ENCODE measurements around the gene SPATA6L.
A peak's percentile ranks its signal among the peaks of the same experiment; 100 is the strongest.
"Not testable (repeated sequence)": the region's sequence is repeated elsewhere in the genome, so short reads cannot be mapped to it uniquely, and the experiment has no call there.

The SPATA6L gene

DNA sequence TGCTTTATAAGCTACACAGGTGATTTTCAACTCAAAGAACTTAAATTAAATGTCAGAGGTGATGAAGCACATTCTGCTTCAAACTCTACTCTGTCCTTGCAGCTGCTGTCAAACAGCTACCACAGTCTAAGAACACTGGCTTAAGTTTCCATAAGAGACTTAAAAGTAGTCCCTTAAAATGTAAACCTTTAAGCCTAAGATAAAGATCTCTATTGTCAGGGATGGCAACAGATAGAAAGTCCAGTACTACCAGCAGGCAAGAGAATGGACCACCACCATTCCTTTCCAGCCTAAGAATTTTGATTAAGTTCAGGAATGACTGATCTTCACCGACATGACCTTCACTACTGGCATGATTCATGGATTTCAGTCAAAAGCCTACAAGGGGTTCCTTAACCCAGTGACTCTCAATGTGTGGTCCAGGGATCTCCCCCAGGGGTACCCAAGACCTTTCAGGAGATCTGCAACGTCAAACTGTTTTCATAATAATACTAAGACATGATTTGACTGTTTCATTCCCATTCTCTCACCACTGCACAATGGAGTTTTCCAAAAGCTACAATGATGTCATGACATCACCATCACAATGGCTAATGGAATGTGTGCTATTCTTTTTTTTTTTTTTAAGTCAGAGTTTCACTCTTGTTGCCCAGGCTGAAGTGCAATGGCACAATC, 45.3 kb downstream of the SPATA6L start:
- DNase-seq, result no peak

DNA sequence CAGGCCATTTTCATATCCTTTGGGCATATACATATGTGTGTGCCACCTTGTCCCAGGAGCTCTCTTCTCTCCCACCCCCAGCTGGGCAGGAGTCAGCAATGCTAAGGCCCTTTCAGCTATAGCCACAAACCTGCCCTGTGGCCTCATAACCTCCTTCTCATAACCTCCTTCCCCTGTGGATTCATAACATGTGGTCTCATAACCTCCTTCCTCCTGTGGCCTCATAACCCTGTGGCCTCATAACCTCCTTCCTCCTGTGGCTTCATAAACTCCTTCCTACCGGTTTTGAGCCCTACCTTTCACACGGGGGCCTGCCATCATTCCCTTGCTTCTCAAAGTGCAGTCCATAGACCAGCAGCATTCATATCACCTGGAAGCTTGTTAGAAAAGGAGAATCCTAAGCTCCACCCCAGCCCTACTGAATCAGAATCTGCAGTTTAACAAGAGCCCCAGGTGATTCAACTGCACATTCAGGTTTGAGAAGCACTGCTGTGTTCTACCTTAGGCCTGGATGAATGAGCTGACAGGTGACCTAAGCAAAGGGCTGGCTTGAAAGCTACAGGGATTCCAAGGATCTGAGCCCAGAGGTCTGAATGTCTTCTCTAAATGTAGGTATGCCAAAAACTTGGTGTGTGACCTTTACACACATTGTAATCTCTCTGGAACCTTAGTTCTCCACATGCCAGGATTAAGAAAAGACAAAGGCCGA, 46.1 kb downstream of the SPATA6L start:
- no peak for DNase-seq

DNA sequence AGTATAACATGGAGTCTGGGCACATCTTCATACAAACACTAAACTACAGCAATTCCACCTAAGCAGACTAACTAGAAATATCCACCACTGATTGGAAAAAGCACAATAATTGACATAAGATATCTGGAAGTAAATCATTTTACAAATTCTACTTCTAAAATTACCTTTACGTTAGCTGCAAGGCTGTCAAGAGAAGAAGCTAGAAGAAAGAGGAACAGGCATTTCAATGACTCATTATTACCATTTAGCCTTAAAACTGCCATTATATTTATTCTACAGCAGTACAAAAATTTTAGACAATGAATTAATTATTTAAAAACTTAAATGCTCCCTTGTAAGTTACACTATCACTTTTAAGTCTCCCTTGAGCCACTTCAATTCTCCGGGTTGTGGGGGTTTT, 47.6 kb downstream of the SPATA6L start:
- no peak for DNase-seq

DNA sequence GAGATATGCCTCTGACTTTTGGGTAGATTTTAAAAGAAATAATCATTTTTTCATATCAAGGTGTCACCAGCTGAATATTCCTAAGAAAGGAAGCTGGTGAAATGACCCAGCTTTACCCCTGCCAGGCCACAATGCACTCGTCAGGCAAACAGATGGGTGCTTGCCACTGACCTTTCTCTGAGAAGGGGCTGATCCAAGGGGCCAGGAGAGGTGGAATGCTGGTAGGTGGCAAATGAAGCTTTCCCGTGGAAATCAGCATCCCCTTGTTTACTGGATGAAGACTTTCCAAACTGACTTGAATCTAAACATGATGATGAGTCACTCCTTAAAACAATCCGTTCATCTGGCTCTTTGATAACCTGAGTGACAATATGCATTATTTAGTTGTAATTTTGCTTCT, 48.5 kb downstream of the SPATA6L start:
- no peak for DNase-seq

DNA sequence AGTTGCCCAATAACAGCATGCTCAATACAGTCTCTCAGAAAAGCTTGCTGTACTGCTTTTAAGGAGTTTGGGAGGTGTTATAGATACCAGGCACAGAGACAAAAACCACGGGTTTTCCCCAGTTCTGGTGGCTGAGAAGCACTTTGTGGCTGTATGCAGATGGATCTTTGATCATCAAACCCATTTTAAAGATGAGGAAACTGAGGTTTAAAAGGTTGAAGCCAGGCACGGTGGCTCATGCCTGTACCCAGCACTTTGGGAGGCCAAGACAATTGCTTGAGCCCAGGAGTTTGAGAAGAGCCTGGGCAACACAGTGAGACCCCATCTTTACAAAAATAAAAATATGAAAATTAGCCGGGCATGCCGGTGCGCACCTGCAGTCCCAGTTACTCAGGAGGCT, 50.5 kb downstream of the SPATA6L start:
- no peak for DNase-seq

DNA sequence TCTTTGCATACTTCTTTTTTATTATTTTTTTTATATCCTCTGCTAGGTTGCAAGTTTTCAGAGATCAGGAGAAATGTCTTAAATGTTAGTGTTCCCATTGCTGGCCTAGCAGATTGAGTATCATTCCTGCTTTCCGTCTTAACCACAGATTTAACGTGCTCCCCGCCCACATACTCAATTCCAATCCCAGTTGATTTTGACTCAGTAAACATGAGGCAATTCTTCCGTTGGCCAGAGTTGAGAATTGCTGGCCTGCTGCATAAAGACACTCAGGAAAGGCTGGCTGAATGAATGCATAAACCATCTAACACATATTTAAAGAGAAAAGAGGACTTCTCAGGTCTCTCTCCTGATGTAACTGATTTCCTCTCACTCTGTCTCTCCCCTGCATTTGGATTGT, 51.0 kb downstream of the SPATA6L start:
- DNase-seq, result no peak

DNA sequence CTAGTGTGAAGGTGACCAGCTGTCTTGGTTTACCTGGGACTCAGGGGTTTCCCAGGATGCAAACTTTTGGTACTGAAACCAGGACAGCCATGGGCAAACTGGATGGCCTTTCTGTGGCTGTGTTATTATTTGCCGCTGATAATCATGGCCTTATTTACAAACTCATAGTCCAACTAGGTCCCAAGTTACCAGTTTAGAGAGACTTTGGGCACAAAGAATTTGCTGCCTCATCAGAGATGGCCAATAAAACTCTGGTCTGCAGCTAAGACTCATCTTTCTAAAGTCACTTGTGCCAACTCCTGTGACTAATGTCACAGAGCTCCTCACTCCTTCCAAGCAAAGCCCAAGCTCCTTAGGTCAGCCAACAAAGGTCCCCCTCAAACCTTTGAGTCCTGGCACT, 51.7 kb downstream of the SPATA6L start:
- DNase-seq, result no peak

DNA sequence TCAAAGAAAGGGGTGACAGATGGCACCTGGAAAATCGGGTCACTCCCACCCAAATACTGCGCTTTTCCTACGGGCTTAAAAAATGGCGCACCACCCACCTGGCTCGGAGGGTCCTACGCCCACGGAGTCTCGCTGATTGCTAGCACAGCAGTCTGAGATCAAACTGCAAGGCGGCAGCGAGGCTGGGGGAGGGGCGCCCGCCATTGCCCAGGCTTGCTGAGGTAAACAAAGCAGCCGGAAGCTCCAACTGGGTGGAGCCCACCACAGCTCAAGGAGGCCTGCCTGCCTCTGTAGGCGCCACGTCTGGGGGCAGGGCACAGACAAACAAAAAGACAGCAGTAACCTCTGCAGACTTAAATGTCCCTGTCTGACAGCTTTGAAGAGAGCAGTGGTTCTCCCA, 60.2 kb downstream of the SPATA6L start:
- not testable (repeated sequence) for DNase-seq

DNA sequence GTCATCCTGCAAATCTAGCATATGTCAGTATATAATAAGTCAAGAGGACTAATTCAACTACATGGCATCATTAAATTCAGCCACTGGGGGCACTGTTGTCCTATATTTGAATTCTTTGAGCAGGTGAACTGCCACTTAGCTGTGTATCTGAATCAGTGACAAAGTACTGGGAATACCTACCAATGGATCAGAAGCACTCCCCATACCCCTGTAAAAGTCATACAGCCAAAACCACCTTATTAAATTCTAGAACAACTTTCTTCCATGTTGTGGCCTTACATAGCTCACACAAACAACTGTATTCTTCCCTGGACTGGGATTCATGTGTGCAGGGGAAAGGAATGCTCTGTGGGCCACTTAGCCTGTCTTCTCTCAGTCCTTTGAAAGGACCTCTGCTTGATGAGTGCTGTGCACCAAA, 61.6 kb downstream of the SPATA6L start:
- DNase-seq, result peak; percentile 40

DNA sequence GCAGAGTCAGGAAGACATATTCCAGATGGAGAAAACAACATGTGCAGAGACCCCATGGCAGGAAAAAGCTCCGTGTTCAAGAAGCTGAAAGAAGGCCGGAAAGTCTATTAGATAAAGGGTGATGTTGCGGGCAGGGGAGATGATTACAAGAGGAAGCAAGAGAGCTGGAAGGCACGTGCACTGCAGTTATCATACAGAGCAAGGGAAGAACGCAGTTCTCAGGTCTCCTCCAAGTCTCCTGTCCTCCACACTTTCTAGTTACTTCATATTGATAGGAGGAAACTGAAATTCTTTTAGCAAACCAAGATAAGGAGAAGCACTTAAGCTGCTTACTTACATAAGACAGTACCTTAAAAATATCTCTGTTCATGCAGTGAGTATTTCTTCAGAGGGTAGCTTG, 62.5 kb downstream of the SPATA6L start:
- no peak for DNase-seq

DNA sequence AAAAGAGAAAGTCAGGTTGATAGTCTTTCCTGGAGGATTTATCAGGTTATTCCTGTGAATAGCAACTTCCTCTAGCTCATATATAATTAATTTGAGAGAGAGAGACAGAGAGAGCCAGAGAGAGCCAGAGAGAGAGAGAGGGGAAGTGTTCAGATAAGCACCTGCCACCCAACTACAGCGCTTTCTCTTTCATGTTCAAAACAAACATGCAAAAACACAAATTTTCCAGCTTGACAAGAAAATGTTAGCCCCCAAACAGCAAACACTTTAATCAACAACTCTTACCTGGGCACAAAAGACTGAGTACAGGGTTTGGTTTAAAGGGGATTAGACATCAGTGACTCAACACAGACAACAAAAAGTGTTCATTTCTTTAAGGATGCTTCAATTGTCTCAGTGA, 65.9 kb downstream of the SPATA6L start:
- no peak for DNase-seq

DNA sequence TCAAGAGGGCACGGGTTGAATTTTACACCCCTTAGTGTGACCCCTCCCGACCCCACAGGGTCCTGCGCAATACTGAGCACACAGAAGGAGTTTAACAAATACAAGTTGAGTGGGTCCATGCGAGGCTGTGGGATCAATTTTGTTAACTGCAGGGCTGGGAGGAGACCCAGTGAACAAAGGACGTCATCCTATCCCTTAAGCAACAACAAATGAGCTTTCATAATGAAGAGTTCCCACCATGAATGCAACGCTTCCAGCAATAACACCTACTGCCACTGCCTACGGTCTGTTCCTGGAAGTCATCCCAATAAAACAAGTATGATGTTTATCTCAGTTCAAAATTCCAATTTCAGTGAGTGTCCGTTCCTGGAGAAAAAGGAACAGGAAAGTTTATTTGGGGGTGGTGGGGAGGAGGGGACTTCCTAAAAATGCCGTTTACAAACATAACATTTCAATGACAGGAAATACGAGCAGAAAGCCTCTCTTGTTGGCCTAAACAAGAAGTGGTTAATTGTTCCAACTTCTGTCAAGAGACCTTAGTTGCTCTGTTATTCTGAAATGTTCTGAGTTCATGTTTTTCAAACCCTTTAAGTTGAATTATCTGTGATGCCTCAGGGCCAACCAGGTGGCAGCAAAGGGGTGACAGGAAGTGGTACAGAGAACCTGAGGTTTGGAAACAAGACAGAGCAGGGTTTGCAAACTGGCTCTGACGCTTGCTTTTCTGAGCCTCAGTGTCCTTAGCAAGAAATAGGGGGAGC, 69.9 kb downstream of the SPATA6L start:
- DNase-seq, result no peak

DNA sequence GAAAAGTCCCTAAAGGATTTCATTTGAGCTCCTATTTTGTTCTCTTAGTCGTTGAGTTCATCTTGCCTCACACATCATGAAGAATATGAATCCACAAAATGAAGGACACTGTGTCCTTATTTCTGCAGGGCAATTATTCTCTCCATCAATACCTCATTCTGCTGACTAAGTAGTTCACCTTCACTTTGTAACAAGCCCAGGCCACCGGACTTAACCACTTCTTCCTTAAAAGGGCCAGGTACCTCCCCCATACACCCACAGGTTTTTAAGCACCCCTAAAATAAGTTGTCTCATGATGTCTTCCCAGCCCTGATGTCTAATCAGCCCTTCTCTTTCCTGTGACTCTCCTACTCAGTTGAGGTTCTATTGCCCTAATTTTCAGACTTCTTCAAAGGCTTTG, 71.3 kb downstream of the SPATA6L start:
- no peak for DNase-seq

DNA sequence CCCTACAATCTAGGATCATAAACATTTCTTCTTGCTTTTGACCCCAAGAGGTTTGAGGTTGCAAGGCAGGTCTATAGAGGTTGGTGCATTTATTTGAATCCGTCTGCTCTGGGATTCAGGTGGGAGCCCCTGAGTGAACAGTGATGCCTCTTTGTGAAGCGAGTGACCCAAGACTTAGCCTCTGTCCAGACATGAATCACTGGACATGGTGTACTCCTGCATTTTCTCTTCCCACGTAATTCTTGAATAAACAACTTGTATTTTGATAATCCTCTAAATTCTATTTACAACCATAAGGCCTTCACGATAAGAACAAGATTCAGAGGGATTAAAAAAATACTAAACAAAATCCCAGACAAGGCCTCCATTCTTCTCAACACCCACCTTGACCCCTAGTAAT, 71.7 kb downstream of the SPATA6L start:
- no peak for DNase-seq

DNA sequence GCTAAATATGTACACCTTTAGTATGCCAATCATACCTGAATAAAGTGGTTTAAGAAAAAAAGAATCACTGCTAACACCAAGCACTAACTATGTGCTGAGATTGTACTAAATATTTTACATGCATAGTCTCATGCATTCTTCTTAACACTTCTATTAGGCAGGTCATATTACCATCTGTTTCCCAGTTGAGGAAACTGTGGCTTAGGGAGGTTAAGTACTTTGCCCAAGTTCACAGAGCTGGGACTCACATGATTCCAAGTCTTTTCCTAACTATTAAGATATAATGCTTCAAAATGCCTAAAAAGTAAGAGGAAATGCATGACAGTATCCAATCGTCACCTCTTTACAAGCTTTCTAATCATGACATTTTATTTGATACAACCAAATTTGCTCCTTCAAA, 73.4 kb downstream of the SPATA6L start:
- no peak for DNase-seq

DNA sequence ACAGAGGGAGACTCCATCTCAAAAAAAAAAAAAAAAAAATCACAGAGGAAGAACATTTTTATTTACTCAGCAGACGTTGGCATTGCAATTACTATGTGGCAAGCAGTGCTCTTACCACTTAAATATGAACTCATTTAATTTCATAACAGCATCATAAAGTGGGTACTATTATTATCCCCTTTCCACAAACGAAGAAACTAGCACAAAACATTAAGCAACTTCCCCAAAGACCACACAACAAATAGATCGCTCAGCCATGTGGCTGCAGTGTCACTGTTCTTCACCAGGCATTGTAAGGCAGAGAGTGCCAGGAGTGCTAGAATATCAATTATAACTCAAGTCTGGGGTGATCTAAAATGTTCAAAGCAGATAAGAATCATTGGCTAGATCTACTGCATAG, 74.0 kb downstream of the SPATA6L start:
- no peak for DNase-seq

DNA sequence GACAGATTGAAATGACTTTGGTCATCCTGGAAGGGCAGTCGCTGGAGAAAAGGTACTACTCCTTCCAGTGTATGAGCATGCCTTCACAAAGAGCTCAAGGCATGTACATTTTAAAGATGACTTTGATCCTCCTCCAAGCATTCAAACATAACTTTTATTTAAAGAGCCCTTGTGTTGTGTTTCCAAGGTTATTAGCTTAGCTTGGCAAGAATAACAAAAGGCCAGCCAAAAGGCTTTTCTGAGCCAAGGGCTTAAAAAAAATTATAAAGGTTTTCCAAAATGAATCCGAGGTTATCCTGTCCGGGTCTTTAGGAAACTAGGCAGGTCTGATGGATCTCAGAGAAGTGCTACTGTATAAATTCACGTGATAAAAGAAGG, 75.2 kb downstream of the SPATA6L start:
- no peak for DNase-seq

DNA sequence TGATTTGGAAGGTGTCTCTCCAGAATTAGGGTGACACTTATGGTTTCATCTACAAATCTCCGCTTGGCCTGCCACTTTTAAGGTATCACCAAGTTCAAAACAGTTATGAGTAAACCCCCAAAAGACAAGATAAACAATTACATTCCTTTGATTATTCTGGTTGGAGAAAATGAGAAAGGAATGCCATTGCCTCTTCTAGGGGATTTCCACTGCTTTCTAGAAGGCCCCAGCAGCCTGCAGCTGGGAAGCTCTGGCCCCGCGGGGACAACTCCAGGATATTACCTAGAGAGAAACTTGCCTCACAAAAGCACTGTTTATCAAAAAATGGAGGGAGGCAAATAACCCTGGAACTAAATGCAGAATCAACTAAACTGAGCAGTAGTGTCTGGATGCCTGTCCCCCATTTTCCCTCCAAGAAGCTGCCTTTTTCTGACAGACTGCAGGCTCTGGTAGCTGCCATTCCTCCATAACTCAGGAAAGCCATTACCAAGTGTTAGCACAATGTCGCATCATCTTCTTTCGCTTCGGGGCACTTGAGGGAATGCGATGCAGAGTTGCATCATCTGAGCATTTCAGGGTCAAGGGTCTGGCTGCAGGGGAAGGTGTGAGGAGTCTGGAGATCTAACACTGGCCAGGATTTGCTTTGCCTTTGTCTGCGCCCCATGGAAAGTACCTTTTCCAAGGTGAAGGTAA, 75.7 kb downstream of the SPATA6L start:
- no peak for DNase-seq

DNA sequence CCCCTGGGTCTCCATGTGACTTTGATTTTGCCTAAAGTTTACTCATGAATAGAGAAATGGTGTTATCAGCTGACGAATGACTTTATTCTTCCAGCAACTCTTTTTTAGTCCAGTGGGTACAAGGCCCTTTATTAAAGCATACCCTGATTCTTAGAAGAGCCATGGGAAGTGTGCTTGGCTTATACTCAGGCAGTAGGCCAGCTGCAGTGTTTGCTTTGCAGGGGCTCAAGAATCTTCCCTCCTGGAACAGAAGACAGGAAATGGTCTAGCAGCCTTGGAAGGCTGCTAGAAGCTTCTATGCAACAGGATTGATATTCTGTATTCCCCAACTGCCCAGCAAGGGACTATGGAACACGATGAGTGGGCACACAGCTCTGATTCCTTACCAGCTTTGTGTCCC, 77.6 kb downstream of the SPATA6L start:
- DNase-seq, result no peak

DNA sequence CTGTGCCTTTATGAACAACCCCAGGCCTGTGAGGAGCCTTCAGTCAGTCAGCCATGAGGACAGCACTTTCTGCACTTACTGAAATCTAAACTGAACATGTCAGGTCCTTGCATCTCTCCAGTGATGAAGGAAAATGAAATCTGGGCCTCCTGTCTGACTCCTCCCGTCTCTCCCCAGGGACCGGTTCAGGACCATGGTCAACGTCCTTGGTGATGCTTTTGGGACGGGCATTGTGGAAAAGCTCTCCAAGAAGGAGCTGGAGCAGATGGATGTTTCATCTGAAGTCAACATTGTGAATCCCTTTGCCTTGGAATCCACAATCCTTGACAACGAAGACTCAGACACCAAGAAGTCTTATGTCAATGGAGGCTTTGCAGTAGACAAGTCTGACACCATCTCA, 81.1 kb downstream of the SPATA6L start:
- DNase-seq, result no peak

DNA sequence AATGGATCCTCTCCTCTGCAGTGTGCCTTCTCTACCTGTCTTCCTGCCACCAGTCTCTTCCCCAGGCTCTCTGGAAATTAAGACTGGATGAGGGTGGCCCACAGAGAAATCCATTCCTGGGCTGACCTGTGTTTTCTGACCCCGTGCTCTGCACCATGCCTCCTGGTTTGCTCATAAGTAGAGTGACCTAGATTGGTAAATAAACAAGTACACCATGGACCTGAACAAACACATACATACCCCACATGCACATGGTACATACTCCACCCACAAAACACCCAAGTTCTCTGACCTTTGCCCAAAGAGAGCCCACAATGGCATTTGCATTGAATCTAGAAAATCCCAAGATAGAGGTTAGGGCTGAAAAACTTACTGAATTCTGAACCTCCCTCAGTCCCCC, 81.6 kb downstream of the SPATA6L start:
- DNase-seq, result no peak

DNA sequence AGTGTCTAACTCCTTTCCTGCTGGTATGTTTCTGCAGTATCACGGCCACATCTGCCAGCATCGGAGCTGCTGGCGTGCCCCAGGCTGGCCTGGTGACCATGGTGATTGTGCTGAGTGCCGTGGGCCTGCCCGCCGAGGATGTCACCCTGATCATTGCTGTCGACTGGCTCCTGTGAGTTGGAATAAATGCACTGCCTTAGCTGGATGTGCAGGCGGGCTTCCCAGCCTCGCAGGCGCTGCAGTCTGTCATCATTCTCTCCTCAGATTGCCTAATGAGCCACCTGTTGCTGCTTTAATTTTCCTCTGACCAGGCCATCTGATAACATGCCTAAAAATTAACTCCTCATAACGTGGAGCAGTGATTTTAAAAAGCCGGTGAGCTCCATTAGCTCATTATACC, 83.3 kb downstream of the SPATA6L start:
- DNase-seq, result peak; percentile 74

DNA sequence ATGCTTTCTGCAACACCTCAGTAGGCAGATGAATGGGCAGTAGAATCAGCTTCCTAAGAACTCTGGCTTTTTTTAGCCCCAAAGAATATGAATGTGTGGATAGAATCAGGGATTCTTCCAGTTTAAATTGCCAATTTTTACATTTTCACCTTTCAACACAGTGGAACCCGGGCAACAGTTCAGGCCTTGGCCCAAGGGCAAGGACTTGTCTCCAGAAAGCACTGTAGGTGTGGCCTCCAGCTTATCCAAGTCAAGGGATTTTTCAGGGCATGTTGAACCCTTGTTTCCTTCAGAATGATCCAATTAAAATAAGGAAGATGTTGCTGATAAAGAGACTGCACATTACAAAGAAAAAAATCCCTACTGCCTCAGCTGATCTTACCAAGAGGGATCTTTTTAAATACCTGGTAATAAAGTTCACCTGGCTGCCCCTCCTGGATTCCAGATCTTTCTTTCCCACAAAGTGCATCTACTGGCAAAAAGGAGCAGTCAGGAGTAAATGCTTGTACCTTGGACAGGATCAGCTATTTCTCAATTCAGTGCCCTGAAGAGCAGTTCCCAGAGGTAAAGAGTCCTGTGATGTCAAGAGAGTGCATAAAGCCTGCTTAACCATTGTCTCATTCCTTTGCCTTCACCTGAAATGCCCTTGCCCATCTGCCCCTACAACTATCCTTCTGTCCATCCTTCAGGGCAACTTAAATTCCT, 84.3 kb downstream of the SPATA6L start:
- DNase-seq, result no peak

Data from DMS 273 treated with DMSO at 0.1 percent for 48 hours (cell line).